Femur (tissue), 1 donor: ENCODE data around the gene CLBA1.
A peak's percentile ranks its signal among the peaks of the same experiment; 100 is the strongest.
"Not testable (repeated sequence)": the region's sequence is repeated elsewhere in the genome, so short reads cannot be mapped to it uniquely, and the experiment has no call there.

ENCODE experiments used
- DNase-seq: peaks from one replicate; pipeline ENCODE4 v3.0.0-alpha.2; 2017

Gene CLBA1

GRCh38 chr14:104985675-104986486 lies at the start of gene CLBA1:
CLBA1 (plus strand) TSS chr14:104985788; CDS start chr14:104986432, 644 bp downstream.
- peak; percentile 95 for DNase-seq

DNA sequence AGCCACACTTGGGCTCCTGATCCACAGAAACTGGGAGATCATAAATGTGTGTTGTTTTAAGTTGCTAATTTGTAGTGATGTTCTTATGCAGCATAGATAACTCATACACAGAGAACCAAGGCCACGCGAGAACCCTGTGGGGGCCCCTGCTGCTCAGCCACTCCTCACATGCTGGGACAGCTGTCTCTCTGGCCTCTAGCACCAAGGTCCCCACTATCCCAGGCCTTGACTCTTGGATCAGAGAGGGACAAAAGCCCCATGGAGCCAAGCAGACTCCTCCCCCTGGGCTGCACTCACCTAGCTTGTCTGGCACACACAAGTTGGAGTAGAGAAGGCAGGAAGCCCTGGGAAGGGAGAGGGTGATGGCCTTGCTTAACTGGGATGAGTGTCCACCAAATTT lies 49.6 kb upstream of the CLBA1 start:
- DNase-seq, result no peak

GRCh38 chr14:104936361-104937155 lies 49.0 kb upstream of the CLBA1 start:
- peak; percentile 15 for DNase-seq

GRCh38 chr14:104937161-104937560 lies 48.4 kb upstream of the CLBA1 start:
- DNase-seq, result no peak

GRCh38 chr14:104937694-104938365 lies 47.8 kb upstream of the CLBA1 start:
- no peak for DNase-seq

DNA sequence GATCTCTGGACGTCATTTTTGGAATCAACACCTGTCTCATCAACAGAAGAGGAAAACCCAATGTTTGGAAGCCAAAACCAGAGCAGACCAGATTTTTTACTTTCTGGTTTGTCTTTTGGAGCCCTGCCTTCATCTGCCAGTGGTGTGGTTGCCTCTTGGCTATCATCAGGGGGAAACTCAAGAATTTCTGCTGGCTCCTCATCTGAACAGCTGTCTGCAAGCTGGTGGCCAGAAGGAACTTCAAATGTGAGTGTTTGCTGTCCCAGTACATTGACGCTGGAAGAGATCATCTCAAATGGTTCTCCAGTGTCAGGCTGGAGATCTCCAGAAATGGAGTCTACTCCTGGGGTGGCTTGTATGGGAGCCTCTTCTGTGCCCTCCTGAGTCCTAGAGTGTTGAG lies 47.2 kb upstream of the CLBA1 start:
- DNase-seq, result peak; percentile 15

GRCh38 chr14:104938960-104939359 lies 46.6 kb upstream of the CLBA1 start:
- no peak for DNase-seq

DNA sequence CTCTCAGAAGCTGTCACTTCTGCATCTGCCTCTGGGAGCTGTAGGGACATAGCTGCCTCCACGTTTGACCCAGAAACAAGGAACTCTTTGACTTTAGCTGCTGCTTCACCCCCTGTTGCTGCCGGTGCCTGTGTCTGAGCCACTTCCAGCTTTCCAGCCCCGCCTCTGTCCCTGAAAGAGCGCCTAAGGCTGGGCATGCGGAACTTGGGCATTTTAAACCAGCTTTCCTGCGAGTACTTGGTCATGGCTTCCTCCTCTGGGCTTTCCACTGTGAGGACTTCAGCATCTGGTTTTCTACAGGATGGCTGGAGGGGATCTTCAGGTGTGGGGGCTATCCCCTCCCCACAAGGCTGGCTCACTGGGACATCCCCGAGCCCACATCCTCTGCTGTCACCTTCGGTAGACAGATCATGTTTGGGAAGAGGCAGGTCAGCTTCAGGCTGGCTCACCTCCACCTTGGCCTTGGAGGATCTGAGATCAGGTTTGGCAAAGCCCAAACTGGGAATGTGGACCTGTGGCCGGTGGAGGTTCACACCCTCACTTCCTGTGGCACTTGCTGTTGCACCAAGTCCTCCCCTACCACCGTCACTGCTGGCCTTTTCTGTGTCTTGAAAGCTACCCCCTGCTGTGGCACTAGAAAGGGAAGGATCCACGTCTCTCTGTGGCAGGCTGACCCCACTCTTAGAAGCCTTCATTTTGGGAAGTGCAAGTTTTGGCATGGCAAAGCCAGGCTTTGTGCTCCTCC lies 45.8 kb upstream of the CLBA1 start:
- peak; percentile 23 for DNase-seq

GRCh38 chr14:104940526-104941150 lies 45.0 kb upstream of the CLBA1 start:
- no peak for DNase-seq

- peak; percentile 12 for DNase-seq
These were observed 43.9 kb upstream of the CLBA1 start for GRCh38 chr14:104941508-104942365.

DNA sequence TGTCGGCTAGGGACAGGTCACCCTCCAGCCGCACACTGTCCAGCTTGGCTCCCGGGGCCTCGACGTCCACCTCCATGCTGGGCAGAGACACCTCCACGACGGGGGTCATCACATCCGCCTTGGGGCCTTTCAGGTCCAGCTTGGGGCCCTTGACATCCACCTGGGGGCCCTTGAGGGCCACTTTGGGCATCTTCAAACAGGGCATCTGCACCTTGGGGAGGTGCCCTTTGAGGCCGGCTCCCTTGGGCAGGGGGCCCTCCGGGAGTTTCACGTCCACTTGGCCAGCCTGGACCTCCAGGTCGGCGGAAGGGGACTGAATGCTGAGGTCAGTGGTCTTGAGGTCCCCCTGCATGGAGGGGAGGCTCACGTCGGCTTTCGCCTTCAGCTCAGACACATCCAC lies 43.0 kb upstream of the CLBA1 start:
- DNase-seq, result peak; percentile 7

DNA sequence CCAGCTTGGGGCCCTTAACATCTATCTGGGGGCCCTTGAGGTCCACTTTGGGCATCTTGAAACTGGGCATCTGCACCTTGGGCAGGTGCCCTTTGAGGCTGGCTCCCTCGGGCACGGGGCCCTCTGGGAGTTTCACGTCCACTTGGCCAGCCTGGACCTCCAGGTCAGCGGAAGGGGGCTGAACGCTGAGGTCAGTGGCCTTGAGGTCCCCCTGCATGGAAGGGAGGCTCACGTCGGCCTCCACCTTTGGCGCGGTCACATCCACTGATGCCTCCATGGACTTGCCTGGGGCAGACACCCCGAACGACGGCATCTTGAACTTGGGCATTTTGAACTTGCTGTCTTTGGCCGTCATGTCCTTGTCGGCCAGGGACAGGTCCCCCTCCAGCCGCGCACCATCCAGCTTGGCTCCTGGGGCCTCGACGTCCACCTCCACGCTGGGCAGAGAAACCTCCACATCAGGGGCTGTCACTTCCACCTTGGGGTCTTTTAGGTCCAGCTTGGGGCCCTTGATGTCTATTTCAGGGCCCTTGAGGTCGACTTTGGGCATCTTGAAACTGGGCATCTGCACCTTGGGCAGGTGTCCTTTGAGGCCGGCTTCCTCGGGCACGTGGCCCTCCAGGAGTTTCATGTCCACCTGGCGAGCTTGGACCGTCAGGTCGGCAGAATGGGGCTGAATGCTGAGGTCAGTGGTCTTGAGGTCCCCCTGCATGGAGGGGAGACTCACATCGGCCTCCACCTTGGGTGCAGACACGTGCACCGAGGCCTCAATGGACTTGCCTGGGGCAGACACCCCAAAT lies 42.2 kb upstream of the CLBA1 start:
- not testable (repeated sequence) for DNase-seq

- not testable (repeated sequence) for DNase-seq
These were observed 41.6 kb upstream of the CLBA1 start for GRCh38 chr14:104944016-104944308.

DNA sequence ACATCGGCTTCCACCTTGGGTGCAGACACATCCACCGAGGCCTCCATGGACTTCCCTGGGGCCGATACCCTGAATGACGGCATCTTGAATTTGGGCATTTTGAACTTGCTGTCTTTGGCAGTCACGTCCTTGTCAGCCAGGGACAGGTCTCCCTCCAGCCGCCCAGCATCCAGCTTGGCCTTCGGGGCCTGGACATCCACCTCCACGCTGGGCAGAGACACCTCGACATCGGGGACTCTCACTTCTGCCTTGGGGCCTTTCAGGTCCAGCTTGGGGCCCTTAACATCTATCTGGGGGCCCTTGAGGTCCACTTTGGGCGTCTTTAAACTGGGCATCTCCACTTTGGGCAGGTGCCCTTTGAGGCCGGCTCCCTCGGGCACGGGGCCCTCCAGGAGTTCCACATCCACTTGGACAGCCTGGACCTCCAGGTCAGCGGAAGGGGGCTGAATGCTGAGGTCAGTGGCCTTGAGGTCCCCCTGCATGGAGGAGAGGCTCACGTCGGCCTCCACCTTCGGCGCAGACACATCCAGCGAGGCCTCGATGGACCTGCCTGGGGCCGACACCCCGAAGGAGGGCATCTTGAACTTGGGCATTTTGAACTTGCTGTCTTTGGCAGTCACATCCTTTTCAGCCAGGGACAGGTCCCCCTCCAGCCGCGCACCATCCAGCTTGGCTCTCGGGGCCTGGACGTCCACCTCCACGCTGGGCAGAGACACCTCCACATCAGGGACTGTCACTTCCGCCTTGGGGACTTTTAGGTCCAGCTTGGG lies 41.0 kb upstream of the CLBA1 start:
- not testable (repeated sequence) for DNase-seq

- DNase-seq, result not testable (repeated sequence)
These were observed 40.3 kb upstream of the CLBA1 start for GRCh38 chr14:104945266-104945665.

- not testable (repeated sequence) for DNase-seq
These were observed 39.3 kb upstream of the CLBA1 start for GRCh38 chr14:104945986-104946965.

DNA sequence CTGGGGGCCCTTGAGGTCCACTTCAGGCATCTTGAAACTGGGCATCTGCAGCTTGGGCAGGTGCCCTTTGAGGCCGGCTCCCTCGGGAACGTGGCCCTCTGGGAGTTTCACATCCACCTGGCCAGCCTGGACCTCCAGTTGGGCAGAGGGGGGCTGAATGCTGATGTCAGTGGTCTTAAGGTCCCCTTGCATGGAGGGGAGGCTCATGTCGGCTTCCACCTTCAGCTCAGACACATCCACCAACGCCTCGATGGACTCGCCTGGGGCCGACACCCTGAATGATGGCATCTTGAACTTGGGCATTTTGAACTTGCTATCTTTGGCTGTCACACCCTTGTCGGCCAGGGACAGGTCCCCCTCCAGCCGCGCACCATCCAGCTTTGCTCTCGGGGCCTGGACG lies 38.4 kb upstream of the CLBA1 start:
- DNase-seq, result not testable (repeated sequence)
